Right atrium auricular region (tissue), 2 donors: ENCODE results near the gene CREBRF. TPM values are rescaled to one million over a fixed set of nuclear protein-coding genes. Genes with fewer than 3 reads are reported as not detected.
A peak's percentile ranks its signal among the peaks of the same experiment; 100 is the strongest.

ENCODE experiments used
- DNase-seq: peaks from one replicate; pipeline ENCODE4 v3.0.0-alpha.2; 2019; ENCODE audit warnings: low spot score
- H3K27ac ChIP-seq, 2 donors: fragments of 200-600 bp; sonication (generic); 1 replicate in 1 of 2; 2 replicates in 1 of 2; pipeline ENCODE4 v1.5.1; 2016 to 2019
- H3K27me3 ChIP-seq, 2 donors: fragments of 200-600 bp; sonication (generic); one replicate each; pipeline versions ENCODE4 v1.5.1 to v1.6.0; 2017 to 2019
- H3K36me3 ChIP-seq: fragments of 200-600 bp; sonication (generic); one replicate; pipeline ENCODE4 v1.5.1; 2016
- H3K4me1 ChIP-seq, 2 donors: fragments of 200-600 bp; sonication (generic); one replicate each; pipeline versions ENCODE4 v1.5.1 to v1.6.0; 2017 to 2019
- H3K4me3 ChIP-seq, 2 donors: fragments of 200-600 bp; sonication (generic); 1 replicate in 1 of 2; 2 replicates in 1 of 2; pipeline ENCODE4 v1.5.1; 2017 to 2019; ENCODE audit warnings: mild to moderate bottlenecking in 1 of 2, moderate library complexity in 1 of 2
- H3K9me3 ChIP-seq, 2 donors: fragments of 200-600 bp; sonication (generic); one replicate each; pipeline ENCODE4 v1.5.1; 2019
- total RNA-seq, 2 donors: library from RNA; depleted of rRNA; stranded (reverse); fragments of >200 nt; gene quantifications; one replicate each; pipeline ENCODE4 v1.1.0, GENCODE V29; 2016
- TF ChIP-seq, protein P1 (sequence below), 2 donors: fragments of 200-600 bp; sonication (generic); IDR thresholded peaks; one replicate each; pipeline ENCODE4 v1.5.1; 2019; ENCODE audit warnings: antibody characterized with exemption in 2 of 2

CREBRF gene
- total RNA-seq, 2 donors from 2014 or later, result 20.9 to 22.5 TPM

DNA sequence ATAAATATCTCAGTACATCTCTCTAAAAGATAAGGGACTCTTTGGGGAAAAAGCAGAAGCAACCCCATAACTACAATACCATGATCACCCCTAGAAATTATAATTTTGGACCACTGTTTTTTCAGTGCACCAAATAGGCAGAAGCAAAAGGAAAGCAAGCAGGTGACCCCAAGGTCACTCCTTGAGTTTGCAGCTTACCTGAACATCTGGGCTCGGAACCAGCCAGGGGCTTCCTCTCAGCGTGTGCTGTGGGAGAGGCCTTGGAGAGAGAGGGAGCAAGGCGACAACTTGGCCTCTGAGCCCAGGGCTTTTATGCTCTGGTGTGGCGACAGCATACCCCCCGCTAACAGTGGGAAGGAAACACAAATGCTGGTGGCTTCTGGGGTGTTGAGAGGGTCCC is 105.0 kb downstream of the CREBRF start:
- peaks cover 0 to 25% of the 10 kb centered on the region in 2 donors for H3K4me1 ChIP-seq
- no peak overlapping the region for H3K4me3 ChIP-seq
- H3K27ac ChIP-seq, result no peak overlapping the region
- H3K27me3 ChIP-seq, result no peaks in the 10 kb centered on the region
- no peaks in the 10 kb centered on the region for H3K9me3 ChIP-seq
- DNase-seq, result no peak
- H3K36me3 ChIP-seq, result peaks cover 55% of the 10 kb centered on the region
- TF ChIP-seq, protein P1, sequence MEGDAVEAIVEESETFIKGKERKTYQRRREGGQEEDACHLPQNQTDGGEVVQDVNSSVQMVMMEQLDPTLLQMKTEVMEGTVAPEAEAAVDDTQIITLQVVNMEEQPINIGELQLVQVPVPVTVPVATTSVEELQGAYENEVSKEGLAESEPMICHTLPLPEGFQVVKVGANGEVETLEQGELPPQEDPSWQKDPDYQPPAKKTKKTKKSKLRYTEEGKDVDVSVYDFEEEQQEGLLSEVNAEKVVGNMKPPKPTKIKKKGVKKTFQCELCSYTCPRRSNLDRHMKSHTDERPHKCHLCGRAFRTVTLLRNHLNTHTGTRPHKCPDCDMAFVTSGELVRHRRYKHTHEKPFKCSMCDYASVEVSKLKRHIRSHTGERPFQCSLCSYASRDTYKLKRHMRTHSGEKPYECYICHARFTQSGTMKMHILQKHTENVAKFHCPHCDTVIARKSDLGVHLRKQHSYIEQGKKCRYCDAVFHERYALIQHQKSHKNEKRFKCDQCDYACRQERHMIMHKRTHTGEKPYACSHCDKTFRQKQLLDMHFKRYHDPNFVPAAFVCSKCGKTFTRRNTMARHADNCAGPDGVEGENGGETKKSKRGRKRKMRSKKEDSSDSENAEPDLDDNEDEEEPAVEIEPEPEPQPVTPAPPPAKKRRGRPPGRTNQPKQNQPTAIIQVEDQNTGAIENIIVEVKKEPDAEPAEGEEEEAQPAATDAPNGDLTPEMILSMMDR (IDR thresholded peaks at IDR 0.05), result no peak

GRCh38 chr5:173163219-173163618 is 107.1 kb downstream of the CREBRF start:
- Histone ChIP-seq H3K27me3 (no peaks in the 10 kb centered on the region), H3K4me3 (no peak overlapping the region), H3K9me3 (no peaks in the 10 kb centered on the region), H3K4me1 (peaks cover 0 to 30% of the 10 kb centered on the region in 2 donors), H3K36me3 (peaks cover 42% of the 10 kb centered on the region), H3K27ac (peak overlapping the region; percentile 24 to 84)
- TF ChIP-seq, protein P1 (IDR thresholded peaks at IDR 0.05), result no peak
- DNase-seq, result no peak

DNA sequence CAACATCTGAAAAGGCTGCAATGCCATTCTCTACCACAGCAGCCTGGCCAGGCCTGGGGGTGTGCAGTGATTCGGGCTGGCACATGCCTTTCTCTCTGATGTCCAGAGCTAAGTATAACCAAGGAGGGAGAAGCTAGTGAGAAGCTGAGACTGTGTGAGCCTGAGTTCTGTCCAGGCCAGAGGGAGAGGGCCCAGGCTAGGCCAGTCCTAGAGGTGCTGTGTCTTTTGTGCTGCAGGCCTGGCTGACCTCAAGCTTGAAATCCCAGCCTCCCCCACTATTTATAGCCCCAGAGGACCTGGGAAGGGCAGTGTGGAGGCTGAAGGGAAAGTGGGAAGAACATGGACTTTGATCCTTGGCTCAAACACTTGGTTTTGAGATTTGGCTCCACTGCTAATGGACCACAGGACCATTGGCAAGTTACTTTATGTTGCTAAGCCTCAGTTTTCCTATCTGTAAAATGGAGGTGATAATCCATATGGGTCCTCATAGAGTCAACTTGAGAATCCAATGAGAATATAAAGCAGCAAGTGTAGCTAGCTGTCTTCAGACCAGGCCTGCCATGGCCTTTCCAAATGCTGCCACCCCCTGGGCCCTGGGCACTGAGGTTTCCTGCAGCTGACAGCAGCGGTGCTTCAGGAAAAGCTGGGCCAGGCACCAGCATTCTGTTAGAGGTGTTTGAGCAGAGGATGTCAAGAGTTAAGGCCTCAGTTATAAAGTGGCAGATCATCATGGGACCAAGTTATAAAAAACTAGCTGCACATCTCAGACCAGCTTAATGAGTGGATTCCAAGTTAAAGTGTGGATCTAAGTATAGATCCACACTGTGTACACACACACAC is 109.2 kb downstream of the CREBRF start:
- peak; percentile 60 for DNase-seq
- TF ChIP-seq, protein P1 (IDR thresholded peaks at IDR 0.05), result no peak
- Histone ChIP-seq H3K27ac (peak overlapping the region; percentile 63 to 84), H3K27me3 (no peaks in the 10 kb centered on the region), H3K4me1 (peaks cover 0 to 31% of the 10 kb centered on the region in 2 donors), H3K36me3 (peaks cover 21% of the 10 kb centered on the region), H3K9me3 (no peaks in the 10 kb centered on the region), H3K4me3 (no peak overlapping the region)

DNA sequence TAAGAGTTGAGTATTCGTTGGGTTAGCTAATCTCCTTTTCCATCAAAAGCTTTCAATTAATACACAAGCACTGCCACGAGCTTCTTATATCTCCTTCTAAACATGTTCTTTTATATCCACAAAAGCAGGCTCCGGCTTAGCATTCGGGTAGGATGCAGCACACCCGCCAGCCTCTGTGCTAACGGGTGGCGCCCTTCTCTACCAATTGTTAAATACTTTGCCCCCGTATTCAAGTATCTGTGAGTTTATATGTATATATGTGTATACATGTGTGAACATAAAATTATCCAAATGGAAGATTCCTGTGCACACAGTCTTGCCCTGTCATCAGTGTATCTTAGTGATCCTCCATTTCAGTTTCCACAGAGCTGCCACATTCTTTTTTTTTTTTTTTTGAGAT is 116.0 kb downstream of the CREBRF start:
- no peaks in the 10 kb centered on the region for H3K9me3 ChIP-seq
- no peak for DNase-seq
- no peak overlapping the region for H3K27ac ChIP-seq
- TF ChIP-seq, protein P1 (IDR thresholded peaks at IDR 0.05), result no peak
- H3K36me3 ChIP-seq, result no peaks in the 10 kb centered on the region
- no peak overlapping the region for H3K4me3 ChIP-seq
- peaks cover 0 to 4% of the 10 kb centered on the region in 2 donors for H3K4me1 ChIP-seq
- no peaks in the 10 kb centered on the region for H3K27me3 ChIP-seq

DNA sequence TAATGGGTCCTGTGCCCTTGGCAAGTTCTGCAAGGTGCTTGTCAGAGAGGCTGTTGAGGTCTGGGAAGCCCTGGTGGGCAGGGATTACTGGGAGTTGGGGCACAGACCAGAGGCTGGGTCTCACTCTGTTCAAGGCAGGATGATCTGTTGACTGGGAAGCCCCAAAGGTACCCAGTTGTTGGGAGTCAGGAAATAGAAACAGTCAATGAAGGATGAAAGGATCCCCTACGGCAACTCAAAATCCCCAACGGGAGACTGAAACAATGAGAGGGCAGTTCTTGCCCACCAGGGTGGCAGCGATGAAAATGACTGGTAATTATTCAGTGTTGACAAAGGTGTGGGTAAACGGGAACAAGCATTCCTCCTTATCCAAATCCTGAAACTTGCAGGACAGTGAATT is 119.4 kb downstream of the CREBRF start:
- TF ChIP-seq, protein P1 (IDR thresholded peaks at IDR 0.05), result no peak
- no peak overlapping the region for H3K4me3 ChIP-seq

More for the DNA sequence above, 119.4 kb downstream of the CREBRF start:
- Histone ChIP-seq H3K9me3 (peaks cover 0 to 7% of the 10 kb centered on the region in 2 donors), H3K27ac (no peak overlapping the region), H3K36me3 (no peaks in the 10 kb centered on the region), H3K27me3 (no peaks in the 10 kb centered on the region), H3K4me1 (no peaks in the 10 kb centered on the region)
- DNase-seq, result no peak
